Stimulated activated CD4-positive, alpha-beta T cell treated with anti-CD3 and anti-CD28 coated beads, TNF-alpha, amount 100 ng/mL, for 1 hour (primary cell): ENCODE data around the gene HIGD1C.
"Not testable (repeated sequence)": the region's sequence is repeated elsewhere in the genome, so short reads cannot be mapped to it uniquely, and the experiment has no call there.

Experiments used
- DNase-seq, 3 donors: peaks; one replicate each; pipeline ENCODE4 v3.0.0-alpha.2; 2020; ENCODE audit warnings: low read depth in 3 of 3, low spot score in 1 of 3

The HIGD1C gene

DNA sequence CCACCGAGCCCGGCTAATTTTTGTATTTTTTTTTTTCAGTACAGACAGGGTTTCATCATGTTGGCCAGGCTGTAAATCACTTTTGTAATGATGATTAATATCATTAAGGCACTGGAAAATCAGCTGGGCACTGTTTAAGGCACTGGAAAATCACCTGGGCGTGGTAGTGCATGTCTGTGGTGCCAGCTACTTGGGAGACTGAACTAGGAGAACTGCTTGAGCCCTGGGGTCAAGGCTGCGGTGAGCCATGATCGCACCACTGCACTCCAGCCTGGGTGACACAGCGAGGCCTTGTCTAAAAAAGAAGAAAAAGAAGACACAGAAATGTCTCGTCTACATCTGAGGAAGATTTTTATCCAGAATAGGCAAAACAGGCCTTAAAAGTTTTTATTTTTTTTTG lies 61.1 kb downstream of the HIGD1C start:
- no peak for DNase-seq

GRCh38 chr12:51014467-51014866 lies 62.1 kb downstream of the HIGD1C start:
- not testable (repeated sequence) for DNase-seq

DNA sequence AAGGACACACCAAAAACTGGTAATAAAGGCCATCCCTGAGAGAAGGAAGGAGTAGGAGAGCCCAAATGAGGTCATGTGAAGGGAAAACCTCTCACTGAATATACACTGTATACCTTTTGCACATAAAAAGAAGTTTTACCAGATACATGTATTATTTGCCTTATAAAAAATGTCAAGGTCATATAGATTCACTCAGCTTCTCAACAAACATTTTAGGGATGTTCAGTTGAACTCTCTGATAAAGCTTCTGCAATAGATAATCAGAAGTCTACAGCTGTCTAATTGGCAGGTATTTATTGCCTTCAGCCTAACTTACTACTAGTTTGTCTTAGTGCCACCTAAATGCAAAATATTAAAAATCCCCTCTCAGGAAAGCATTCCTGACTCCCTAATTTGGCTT lies 65.1 kb downstream of the HIGD1C start:
- DNase-seq, result no peak

DNA sequence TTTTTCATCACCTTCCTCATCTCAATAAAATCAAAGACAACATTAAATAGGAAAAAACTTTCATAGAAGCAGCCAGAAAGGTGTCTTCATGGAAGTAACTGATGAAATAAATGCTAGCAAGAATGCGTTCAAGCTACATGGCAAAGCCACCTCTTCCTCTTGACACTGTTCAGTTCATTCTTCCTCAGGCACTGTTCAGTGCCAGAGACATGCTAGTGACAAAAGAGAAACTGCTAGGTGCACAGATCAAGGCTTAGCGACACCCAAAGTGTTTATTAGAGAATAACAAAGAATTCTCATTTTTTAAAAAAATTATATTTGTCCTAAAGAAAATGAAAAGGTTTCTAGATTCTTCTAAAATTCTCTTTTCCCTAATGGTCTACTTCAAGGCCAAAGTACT lies 66.6 kb downstream of the HIGD1C start:
- DNase-seq, result no peak

GRCh38 chr12:51019927-51020326 lies 67.6 kb downstream of the HIGD1C start:
- DNase-seq, result no peak
